ENCODE results near the gene AXDND1. TPM values are rescaled to one million over a fixed set of nuclear protein-coding genes. Genes with fewer than 3 reads are reported as not detected.

The AXDND1 gene
- total RNA-seq, 2 donors from 2014 or later, result not detected

GRCh38 chr1:179549368-179549700, 183.6 kb downstream of the AXDND1 start:
- no peaks in the 10 kb centered on the region for H3K9me3 ChIP-seq
- DNase-seq (ENCODE audit: low spot score), result no peak
- ATAC-seq (ENCODE audit: insufficient number of reproducible peaks, low FRiP score, low read depth), result no peak

DNA sequence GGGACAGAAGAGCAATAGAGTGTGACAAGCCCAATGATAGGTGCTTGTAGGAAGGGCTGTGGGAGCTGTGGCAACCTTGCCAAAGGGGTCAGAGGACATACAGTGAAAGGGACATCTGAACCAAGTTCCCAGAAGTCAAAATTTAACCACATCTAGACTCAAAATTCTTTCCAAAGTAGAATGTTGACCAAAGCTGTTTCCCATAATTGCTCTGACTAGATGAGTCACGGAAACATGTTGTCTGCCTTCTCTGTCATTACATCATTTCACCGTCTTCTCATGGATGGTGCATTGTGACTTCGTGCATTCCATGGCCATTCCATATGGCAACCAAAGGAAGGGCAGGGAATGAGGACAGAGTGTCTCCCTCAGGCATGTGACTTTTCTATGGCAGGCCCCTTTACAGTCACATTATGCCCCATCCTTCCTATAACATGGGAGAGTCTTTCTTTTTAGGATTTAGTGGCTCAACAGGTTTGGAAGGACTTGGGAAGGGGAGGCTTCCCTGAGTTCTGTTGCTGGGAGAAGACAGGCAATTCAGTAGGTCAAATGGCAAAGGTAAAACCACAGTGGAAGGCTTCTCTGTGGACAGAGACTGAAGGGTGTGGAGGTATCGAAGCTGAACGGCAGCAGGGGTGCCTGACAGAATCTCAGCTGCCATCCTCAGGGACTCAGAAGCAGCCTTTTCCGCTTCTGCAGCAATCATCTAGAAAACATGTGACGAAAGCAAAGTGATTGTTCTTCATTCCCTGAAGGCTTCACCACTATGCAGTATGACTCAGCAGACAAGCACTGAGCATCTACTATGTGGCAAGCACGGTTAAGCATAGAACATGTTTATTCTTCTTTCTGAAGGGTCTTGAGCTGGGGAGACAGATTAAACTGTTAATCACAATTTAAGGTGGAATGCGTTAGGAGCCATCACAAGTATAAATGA, 185.2 kb downstream of the AXDND1 start:
- Histone ChIP-seq H3K27ac (no peak overlapping the region), H3K4me1 (ENCODE audit: control insufficient read depth in 1 of 2, low read depth in 2 of 2) (no peaks in the 10 kb centered on the region), H3K27me3 (replicated peaks; ENCODE audit: insufficient read depth) (no peaks in the 10 kb centered on the region), H3K36me3 (no peaks in the 10 kb centered on the region), H3K4me3 (no peak overlapping the region), H3K9me3 (no peaks in the 10 kb centered on the region)
- ATAC-seq (ENCODE audit: insufficient number of reproducible peaks, low FRiP score, low read depth) (no peak), DNase-seq (ENCODE audit: low spot score) (no peak)
- TF ChIP-seq, protein P1, sequence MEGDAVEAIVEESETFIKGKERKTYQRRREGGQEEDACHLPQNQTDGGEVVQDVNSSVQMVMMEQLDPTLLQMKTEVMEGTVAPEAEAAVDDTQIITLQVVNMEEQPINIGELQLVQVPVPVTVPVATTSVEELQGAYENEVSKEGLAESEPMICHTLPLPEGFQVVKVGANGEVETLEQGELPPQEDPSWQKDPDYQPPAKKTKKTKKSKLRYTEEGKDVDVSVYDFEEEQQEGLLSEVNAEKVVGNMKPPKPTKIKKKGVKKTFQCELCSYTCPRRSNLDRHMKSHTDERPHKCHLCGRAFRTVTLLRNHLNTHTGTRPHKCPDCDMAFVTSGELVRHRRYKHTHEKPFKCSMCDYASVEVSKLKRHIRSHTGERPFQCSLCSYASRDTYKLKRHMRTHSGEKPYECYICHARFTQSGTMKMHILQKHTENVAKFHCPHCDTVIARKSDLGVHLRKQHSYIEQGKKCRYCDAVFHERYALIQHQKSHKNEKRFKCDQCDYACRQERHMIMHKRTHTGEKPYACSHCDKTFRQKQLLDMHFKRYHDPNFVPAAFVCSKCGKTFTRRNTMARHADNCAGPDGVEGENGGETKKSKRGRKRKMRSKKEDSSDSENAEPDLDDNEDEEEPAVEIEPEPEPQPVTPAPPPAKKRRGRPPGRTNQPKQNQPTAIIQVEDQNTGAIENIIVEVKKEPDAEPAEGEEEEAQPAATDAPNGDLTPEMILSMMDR (IDR thresholded peaks at IDR 0.05), result no peak

More at GRCh38 chr1:179549368-179549700, 183.6 kb downstream of the AXDND1 start:
- Histone ChIP-seq H3K36me3 (no peaks in the 10 kb centered on the region), H3K27ac (no peak overlapping the region), H3K4me3 (no peak overlapping the region), H3K27me3 (replicated peaks; ENCODE audit: insufficient read depth) (no peaks in the 10 kb centered on the region), H3K4me1 (ENCODE audit: control insufficient read depth in 1 of 2, low read depth in 2 of 2) (no peaks in the 10 kb centered on the region)
- TF ChIP-seq, protein P1 (IDR thresholded peaks at IDR 0.05), result no peak

DNA sequence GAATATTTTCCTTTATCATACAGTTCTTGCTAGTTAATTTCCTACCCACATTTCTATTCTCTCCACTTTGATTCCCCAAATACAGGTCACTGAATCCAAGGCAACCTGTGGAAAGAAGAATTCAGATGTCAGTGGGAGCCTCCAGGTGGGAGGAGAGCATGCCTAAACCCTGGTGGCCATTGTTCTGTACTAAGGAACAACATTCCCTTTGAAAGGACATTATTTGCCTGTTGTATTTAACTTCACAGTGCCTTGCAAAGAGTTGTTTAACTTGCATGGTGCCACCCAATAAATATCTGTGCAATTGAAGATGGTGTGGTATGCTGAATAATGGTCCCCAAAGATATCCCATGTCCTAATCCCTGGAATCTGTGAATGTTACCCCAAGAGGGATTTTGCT, 188.7 kb downstream of the AXDND1 start:
- no peak for DNase-seq (ENCODE audit: low spot score)
- Histone ChIP-seq H3K27me3 (replicated peaks; ENCODE audit: insufficient read depth) (no peaks in the 10 kb centered on the region), H3K4me1 (ENCODE audit: control insufficient read depth in 1 of 2, low read depth in 2 of 2) (no peaks in the 10 kb centered on the region), H3K36me3 (no peaks in the 10 kb centered on the region), H3K27ac (no peak overlapping the region), H3K4me3 (no peak overlapping the region), H3K9me3 (no peaks in the 10 kb centered on the region)
- ATAC-seq (ENCODE audit: insufficient number of reproducible peaks, low FRiP score, low read depth), result no peak
- TF ChIP-seq, protein P1 (IDR thresholded peaks at IDR 0.05), result no peak

GRCh38 chr1:179558078-179558477, 192.3 kb downstream of the AXDND1 start:
- Histone ChIP-seq H3K27me3 (replicated peaks; ENCODE audit: insufficient read depth) (no peaks in the 10 kb centered on the region), H3K4me1 (ENCODE audit: control insufficient read depth in 1 of 2, low read depth in 2 of 2) (no peaks in the 10 kb centered on the region), H3K36me3 (no peaks in the 10 kb centered on the region), H3K9me3 (no peaks in the 10 kb centered on the region), H3K27ac (no peak overlapping the region), H3K4me3 (no peak overlapping the region)
- TF ChIP-seq, protein P1 (IDR thresholded peaks at IDR 0.05), result no peak
- DNase-seq (ENCODE audit: low spot score), result no peak
- no peak for ATAC-seq (ENCODE audit: insufficient number of reproducible peaks, low FRiP score, low read depth)

GRCh38 chr1:179575497-179576314, 209.9 kb downstream of the AXDND1 start, which contains the start of gene NPHS2:
NPHS2 (minus strand) TSS chr1:179575948; CDS start chr1:179575864, 84 bp downstream.
- ATAC-seq (ENCODE audit: insufficient number of reproducible peaks, low FRiP score, low read depth), result no peak
- no peaks in the 10 kb centered on the region for H3K27me3 ChIP-seq (replicated peaks; ENCODE audit: insufficient read depth)
- TF ChIP-seq, protein P1 (IDR thresholded peaks at IDR 0.05), result no peak
- H3K36me3 ChIP-seq, result no peaks in the 10 kb centered on the region
- no peaks in the 10 kb centered on the region for H3K9me3 ChIP-seq
- DNase-seq (ENCODE audit: low spot score), result no peak
- peak within 1 kb of the TSS; percentile 27 for H3K4me3 ChIP-seq
- no peak within 1 kb of the TSS for H3K27ac ChIP-seq
- H3K4me1 ChIP-seq (ENCODE audit: control insufficient read depth in 1 of 2, low read depth in 2 of 2), result no peaks in the 10 kb centered on the region
